Measurements from ENCODE around the gene DISP2. TPM values are rescaled to one million over a fixed set of nuclear protein-coding genes. Genes with fewer than 3 reads are reported as not detected.

Gene DISP2
- total and polyA plus RNA-seq, 9 of the 15 experiments (the other 6 are each of a cell fraction or from before 2014, with no cell fraction given): 0.06 to 0.89 (median 0.15) TPM; not detected in 1

GRCh38 chr15:40427188-40427587 lies 69.2 kb downstream of the DISP2 start (continued):
- no peak for TF ChIP-seq ATF3 (IDR thresholded peaks at IDR 0.05)
- no peak for TF ChIP-seq ATF3 (CRISPR knock-in tag; conservative IDR thresholded peaks at IDR 0.05)
- no peak for TF ChIP-seq KHSRP (IDR thresholded peaks at IDR 0.05)
- TF ChIP-seq NR0B1 (IDR thresholded peaks at IDR 0.05; ENCODE audit: partially characterized antibody): no peak
- peak; percentile 67; the same call in 1 of the 2 replicates for TF ChIP-seq SMARCE1 (IDR thresholded peaks at IDR 0.05)
- TF ChIP-seq LCOR (CRISPR knock-in tag; IDR thresholded peaks at IDR 0.05): no peak
- TF ChIP-seq POLR2G (IDR thresholded peaks at IDR 0.05; ENCODE audit: low read depth, low read length): no peak
- TF ChIP-seq HDAC8 (tag; IDR thresholded peaks at IDR 0.05): no peak
- no peak for TF ChIP-seq STAG1 (CRISPR knock-in tag; IDR thresholded peaks at IDR 0.05; ENCODE audit: borderline replicate concordance)
- TF ChIP-seq ZNF639 (CRISPR knock-in tag; conservative IDR thresholded peaks at IDR 0.05 in 1 of 2, IDR thresholded peaks at IDR 0.05 in 1 of 2): no peak
- no peak for TF ChIP-seq RBM39 (optimal IDR thresholded peaks at IDR 0.05; ENCODE audit: low read depth, low read length)
- no peak for TF ChIP-seq SMC3 (conservative IDR thresholded peaks at IDR 0.05; ENCODE audit: insufficient read depth, low read depth, low read length)
- TF ChIP-seq SIN3B (IDR thresholded peaks at IDR 0.05; ENCODE audit: low read depth): no peak
- TF ChIP-seq TOE1 (IDR thresholded peaks at IDR 0.05; ENCODE audit: borderline replicate concordance): no peak
- no peak for TF ChIP-seq TOE1 (CRISPR knock-in tag; IDR thresholded peaks at IDR 0.05; ENCODE audit: borderline replicate concordance, low read depth)
- no peak for TF ChIP-seq RBM15 (IDR thresholded peaks at IDR 0.05; ENCODE audit: insufficient read depth, low read length)
- TF ChIP-seq ILF3 (IDR thresholded peaks at IDR 0.05; ENCODE audit: borderline replicate concordance): no peak
- no peak for TF ChIP-seq U2AF1 (optimal IDR thresholded peaks at IDR 0.05; ENCODE audit: low read depth, low read length)
- no peak for TF ChIP-seq FOXK1 (CRISPR knock-in tag; IDR thresholded peaks at IDR 0.05; ENCODE audit: borderline replicate concordance)
- TF ChIP-seq ZNF316 (IDR thresholded peaks at IDR 0.05): no peak
- TF ChIP-seq UBTF (IDR thresholded peaks at IDR 0.05; ENCODE audit: borderline replicate concordance in 1 of 2, low read depth in 2 of 2, low read length in 2 of 2): 0 out of 4 replicates have a peak, but pooled peaks of 1 of the 2 experiments have one; percentile 22
- TF ChIP-seq DPF2 (IDR thresholded peaks at IDR 0.05): peak; percentile 88
- no peak for TF ChIP-seq CCAR2 (IDR thresholded peaks at IDR 0.05; ENCODE audit: low read depth, low read length)
- TF ChIP-seq BACH1 (tag; IDR thresholded peaks at IDR 0.05): no peak

Measured in K562 (cell line).